Measurements from ENCODE around the gene ERC2. TPM values are rescaled to one million over a fixed set of nuclear protein-coding genes. Genes with fewer than 3 reads are reported as not detected.

Gene ERC2
- total RNA-seq, 1 donor from 2014 or later, result 32.5 TPM

DNA sequence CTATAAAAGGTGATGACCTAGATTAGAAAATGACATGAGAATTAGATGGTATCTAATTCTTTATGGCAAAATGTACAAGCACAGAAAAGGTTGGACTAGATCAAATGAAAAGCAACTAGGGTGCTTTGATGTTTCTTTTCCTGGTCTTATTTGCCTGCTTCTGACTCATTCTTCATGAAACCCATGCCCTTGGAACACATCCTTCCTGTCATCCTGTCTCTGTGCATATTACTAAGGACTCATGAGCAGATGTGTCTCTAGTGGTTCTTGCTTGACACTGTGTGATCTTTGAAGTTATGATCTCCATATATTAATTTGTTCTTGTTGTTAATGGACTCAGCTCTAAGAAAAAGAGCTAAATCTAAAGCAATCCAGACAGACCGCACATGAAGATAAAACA, 314.0 kb downstream of the ERC2 start:
- Mint-ChIP-seq H3K27ac (no peak overlapping the region), H3K4me1 (ENCODE audit: low read depth) (no peaks in the 10 kb centered on the region), H3K36me3 (ENCODE audit: insufficient read depth) (no peaks in the 10 kb centered on the region), H3K9me3 (ENCODE audit: low read depth) (no peaks in the 10 kb centered on the region), H3K27me3 (no peaks in the 10 kb centered on the region), H3K4me3 (ENCODE audit: low read depth) (no peak overlapping the region)
- TF ChIP-seq, protein P1, sequence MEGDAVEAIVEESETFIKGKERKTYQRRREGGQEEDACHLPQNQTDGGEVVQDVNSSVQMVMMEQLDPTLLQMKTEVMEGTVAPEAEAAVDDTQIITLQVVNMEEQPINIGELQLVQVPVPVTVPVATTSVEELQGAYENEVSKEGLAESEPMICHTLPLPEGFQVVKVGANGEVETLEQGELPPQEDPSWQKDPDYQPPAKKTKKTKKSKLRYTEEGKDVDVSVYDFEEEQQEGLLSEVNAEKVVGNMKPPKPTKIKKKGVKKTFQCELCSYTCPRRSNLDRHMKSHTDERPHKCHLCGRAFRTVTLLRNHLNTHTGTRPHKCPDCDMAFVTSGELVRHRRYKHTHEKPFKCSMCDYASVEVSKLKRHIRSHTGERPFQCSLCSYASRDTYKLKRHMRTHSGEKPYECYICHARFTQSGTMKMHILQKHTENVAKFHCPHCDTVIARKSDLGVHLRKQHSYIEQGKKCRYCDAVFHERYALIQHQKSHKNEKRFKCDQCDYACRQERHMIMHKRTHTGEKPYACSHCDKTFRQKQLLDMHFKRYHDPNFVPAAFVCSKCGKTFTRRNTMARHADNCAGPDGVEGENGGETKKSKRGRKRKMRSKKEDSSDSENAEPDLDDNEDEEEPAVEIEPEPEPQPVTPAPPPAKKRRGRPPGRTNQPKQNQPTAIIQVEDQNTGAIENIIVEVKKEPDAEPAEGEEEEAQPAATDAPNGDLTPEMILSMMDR (IDR thresholded peaks at IDR 0.05; ENCODE audit: unreplicated experiment), result no peak
- DNase-seq (ENCODE audit: low spot score, unreplicated experiment), result no peak

DNA sequence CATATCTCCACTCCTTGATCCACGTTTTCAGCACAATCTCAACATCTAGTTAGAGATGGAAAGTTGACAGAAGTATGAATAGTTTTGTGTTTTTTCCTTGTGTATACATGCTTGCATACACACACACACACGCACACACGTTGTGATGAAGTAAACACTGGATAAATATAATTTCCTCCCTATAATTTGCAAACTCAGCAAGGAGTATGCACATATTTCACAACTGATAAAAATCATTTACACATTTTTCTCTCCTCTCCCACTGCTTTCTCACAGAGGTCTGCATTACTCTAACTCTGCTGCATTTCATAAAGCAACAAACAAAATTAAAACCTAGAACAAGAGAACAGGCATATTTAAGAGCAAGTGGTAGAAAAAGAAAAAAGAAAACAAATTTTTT, 320.9 kb downstream of the ERC2 start:
- Mint-ChIP-seq H3K9me3 (ENCODE audit: low read depth) (no peaks in the 10 kb centered on the region), H3K27ac (no peak overlapping the region), H3K4me1 (ENCODE audit: low read depth) (peaks cover 2% of the 10 kb centered on the region), H3K36me3 (ENCODE audit: insufficient read depth) (peaks cover 2% of the 10 kb centered on the region), H3K27me3 (no peaks in the 10 kb centered on the region), H3K4me3 (ENCODE audit: low read depth) (no peak overlapping the region)
- no peak for DNase-seq (ENCODE audit: low spot score, unreplicated experiment)
- TF ChIP-seq, protein P1 (IDR thresholded peaks at IDR 0.05; ENCODE audit: unreplicated experiment), result no peak

DNA sequence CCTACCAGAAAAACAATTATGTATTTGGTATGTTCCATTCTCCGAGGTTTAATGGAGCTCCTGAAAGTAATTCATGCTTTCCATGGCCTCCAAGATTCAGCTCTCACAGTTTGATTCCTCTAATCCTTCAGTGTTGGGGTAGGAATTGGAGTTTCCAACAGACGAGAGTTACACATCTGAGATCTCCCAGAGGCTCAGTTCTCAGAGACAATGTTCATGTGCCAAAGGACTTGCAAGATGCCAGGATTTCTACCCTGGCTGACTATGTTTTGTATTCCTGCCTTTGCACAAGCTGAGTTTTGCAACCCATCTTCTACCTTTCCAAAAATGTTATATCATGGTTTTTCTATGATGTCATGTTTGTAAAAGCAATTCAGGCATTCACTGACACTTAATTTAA, 322.9 kb downstream of the ERC2 start:
- Mint-ChIP-seq H3K27ac (no peak overlapping the region), H3K36me3 (ENCODE audit: insufficient read depth) (peaks cover 2% of the 10 kb centered on the region), H3K27me3 (no peaks in the 10 kb centered on the region), H3K4me3 (ENCODE audit: low read depth) (no peak overlapping the region), H3K4me1 (ENCODE audit: low read depth) (peaks cover 2% of the 10 kb centered on the region), H3K9me3 (ENCODE audit: low read depth) (no peaks in the 10 kb centered on the region)
- TF ChIP-seq, protein P1 (IDR thresholded peaks at IDR 0.05; ENCODE audit: unreplicated experiment), result no peak
- DNase-seq (ENCODE audit: low spot score, unreplicated experiment), result no peak

DNA sequence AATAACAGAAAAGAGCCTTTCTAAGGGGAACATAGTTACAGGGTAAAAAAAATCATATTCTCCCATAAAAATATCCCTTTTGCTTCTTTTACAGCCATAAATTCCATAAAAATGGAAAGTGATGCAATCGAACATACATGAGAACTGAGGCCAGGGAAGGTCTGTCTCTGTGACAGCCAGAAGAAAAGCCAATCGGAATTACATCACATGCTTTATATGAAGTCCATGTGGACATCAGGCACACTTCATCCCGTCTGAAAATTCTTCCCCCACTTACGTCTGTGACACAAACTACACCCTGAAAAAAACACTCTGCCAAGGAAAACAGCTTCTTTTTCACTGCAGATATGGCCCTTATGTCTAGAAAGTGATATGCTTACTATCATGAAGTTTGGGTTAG, 323.5 kb downstream of the ERC2 start:
- no peak for DNase-seq (ENCODE audit: low spot score, unreplicated experiment)
- Mint-ChIP-seq H3K36me3 (ENCODE audit: insufficient read depth) (peaks cover 2% of the 10 kb centered on the region), H3K27me3 (no peaks in the 10 kb centered on the region), H3K9me3 (ENCODE audit: low read depth) (no peaks in the 10 kb centered on the region), H3K27ac (no peak overlapping the region), H3K4me1 (ENCODE audit: low read depth) (peaks cover 2% of the 10 kb centered on the region), H3K4me3 (ENCODE audit: low read depth) (no peak overlapping the region)
- TF ChIP-seq, protein P1 (IDR thresholded peaks at IDR 0.05; ENCODE audit: unreplicated experiment), result no peak

DNA sequence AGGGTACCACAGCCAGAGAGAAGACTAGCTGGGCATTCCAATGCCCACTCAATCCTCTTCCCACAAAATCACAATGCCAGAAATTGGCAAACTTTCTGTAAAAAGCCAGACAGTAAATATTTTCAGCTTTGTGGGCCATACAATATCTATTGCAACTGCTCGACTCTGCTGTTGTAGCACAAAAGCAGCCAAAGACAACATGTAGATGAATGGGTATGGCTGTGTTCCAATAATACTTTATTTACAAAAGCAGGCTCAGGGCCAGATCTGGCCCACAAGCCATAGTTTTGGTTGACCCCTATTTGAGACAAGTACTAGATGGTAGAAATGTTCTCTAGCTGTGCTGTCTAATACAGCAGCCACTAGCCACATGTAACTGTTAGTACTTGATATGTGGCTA, 330.9 kb downstream of the ERC2 start:
- Mint-ChIP-seq H3K27ac (no peak overlapping the region), H3K27me3 (no peaks in the 10 kb centered on the region), H3K9me3 (ENCODE audit: low read depth) (peaks cover 3% of the 10 kb centered on the region), H3K4me1 (ENCODE audit: low read depth) (peaks cover 3% of the 10 kb centered on the region), H3K4me3 (ENCODE audit: low read depth) (no peak overlapping the region), H3K36me3 (ENCODE audit: insufficient read depth) (peaks cover 5% of the 10 kb centered on the region)
- TF ChIP-seq, protein P1 (IDR thresholded peaks at IDR 0.05; ENCODE audit: unreplicated experiment), result no peak
- DNase-seq (ENCODE audit: low spot score, unreplicated experiment), result no peak
